GM23338 (cell line): ENCODE results near the gene CDKAL1. TPM values are rescaled to one million over a fixed set of nuclear protein-coding genes. Genes with fewer than 3 reads are reported as not detected.

Experiments used
- ATAC-seq: fragments of 200-7000 bp; cut with Tn5 transposase; 3 replicates; pipeline ENCODE4 v1.9.1; 2020
- DNase-seq: peaks from one replicate; pipeline ENCODE4 v3.0.0-alpha.2; 2015; ENCODE audit warnings: low spot score
- H2AFZ ChIP-seq: fragments of 200-600 bp; sonication (generic); 2 replicates; pipeline ENCODE4 v1.8.0; 2016; ENCODE audit warnings: antibody characterized with exemption, mild to moderate bottlenecking, moderate library complexity
- H3F3A ChIP-seq: fragments of 200-600 bp; sonication (generic); replicated peaks from 2 replicates; pipeline ENCODE4 v1.8.0; 2017; ENCODE audit warnings: antibody characterized with exemption, mixed run types, low read depth
- H3K27ac ChIP-seq: fragments of 200-600 bp; sonication (generic); 2 replicates; pipeline ENCODE4 v1.6.1; 2016; ENCODE audit warnings: low read depth
- H3K27me3 ChIP-seq: fragments of 200-600 bp; sonication (generic); 2 replicates; pipeline ENCODE4 v1.8.0; 2016; ENCODE audit warnings: mild to moderate bottlenecking, mixed run types, moderate library complexity; ENCODE audit not compliant: insufficient read depth
- H3K36me3 ChIP-seq: fragments of 200-600 bp; sonication (generic); 2 replicates; pipeline ENCODE4 v1.8.0; 2016; ENCODE audit warnings: mild to moderate bottlenecking; ENCODE audit not compliant: insufficient read depth
- H3K4me1 ChIP-seq: fragments of 200-600 bp; sonication (generic); 2 replicates; pipeline ENCODE4 v1.8.0; 2016; ENCODE audit warnings: mild to moderate bottlenecking, moderate library complexity; ENCODE audit not compliant: insufficient read depth
- H3K4me2 ChIP-seq: fragments of 200-600 bp; sonication (generic); 2 replicates; pipeline ENCODE4 v1.7.1; 2017; ENCODE audit warnings: mixed run types
- H3K4me3 ChIP-seq: fragments of 200-600 bp; sonication (generic); 2 replicates; pipeline ENCODE4 v1.6.1; 2016; ENCODE audit warnings: mixed run types
- H3K79me2 ChIP-seq: fragments of 200-600 bp; sonication (generic); replicated peaks from 2 replicates; pipeline ENCODE4 v1.8.0; 2017; ENCODE audit warnings: mild to moderate bottlenecking; ENCODE audit not compliant: insufficient read depth
- H3K9me2 ChIP-seq: fragments of 200-600 bp; sonication (generic); 2 replicates; pipeline ENCODE4 v1.8.0; 2017; ENCODE audit not compliant: insufficient read depth
- H4K20me1 ChIP-seq: fragments of 200-600 bp; sonication (generic); replicated peaks from 2 replicates; pipeline ENCODE4 v1.8.0; 2017; ENCODE audit warnings: mild to moderate bottlenecking; ENCODE audit not compliant: insufficient read depth
- H3K27ac Mint-ChIP-seq: 2 replicates; pipeline ENCODE4 v1.8.0; 2020; ENCODE audit warnings: inconsistent platforms, mild to moderate bottlenecking, moderate library complexity, mixed read lengths
- H3K27me3 Mint-ChIP-seq: 3 replicates; pipeline ENCODE4 v1.8.0; 2022; ENCODE audit warnings: low read depth, mild to moderate bottlenecking, moderate library complexity, mixed read lengths, inconsistent platforms; ENCODE audit not compliant: insufficient read depth, poor library complexity
- H3K36me3 Mint-ChIP-seq: 3 replicates; pipeline ENCODE4 v1.8.0; 2021; ENCODE audit warnings: low read depth, mild to moderate bottlenecking, inconsistent platforms, moderate library complexity, mixed read lengths
- H3K4me1 Mint-ChIP-seq: 3 replicates; pipeline ENCODE4 v1.8.0; 2020; ENCODE audit warnings: mild to moderate bottlenecking, inconsistent platforms, mixed read lengths
- H3K4me3 Mint-ChIP-seq: 3 replicates; pipeline ENCODE4 v1.8.0; 2021; ENCODE audit warnings: moderate library complexity, mild to moderate bottlenecking, inconsistent platforms, mixed read lengths
- H3K9me3 Mint-ChIP-seq: 3 replicates; pipeline ENCODE4 v1.8.0; 2020; ENCODE audit warnings: moderate library complexity, mild to moderate bottlenecking, inconsistent platforms, mixed read lengths
- CREB1 ChIP-seq: fragments of 250-450 bp; sonication (Bioruptor Pico); IDR thresholded peaks from 2 replicates; pipeline ENCODE4 v1.5.0; 2020; ENCODE audit warnings: low read depth, mild to moderate bottlenecking, moderate library complexity
- ETS1 ChIP-seq: IDR thresholded peaks from 2 replicates; pipeline ENCODE4 v1.6.1; 2016; ENCODE audit warnings: antibody characterized with exemption
- EZH2 ChIP-seq: fragments of 200-600 bp; sonication (generic); IDR thresholded peaks from one replicate; pipeline ENCODE4 v1.8.0; 2017; ENCODE audit warnings: antibody characterized with exemption, mild to moderate bottlenecking, low read depth; ENCODE audit not compliant: unreplicated experiment
- JUNB ChIP-seq: IDR thresholded peaks from one replicate; pipeline ENCODE4 v1.6.1; 2016; ENCODE audit warnings: antibody characterized with exemption; ENCODE audit not compliant: unreplicated experiment
- POLR2AphosphoS5 ChIP-seq: IDR thresholded peaks from 2 replicates; pipeline ENCODE4 v1.6.1; 2016; ENCODE audit warnings: antibody characterized with exemption, low read depth
- REST ChIP-seq: IDR thresholded peaks from one replicate; pipeline ENCODE4 v1.6.1; 2018; ENCODE audit warnings: antibody characterized with exemption; ENCODE audit not compliant: unreplicated experiment
- STAT1 ChIP-seq: IDR thresholded peaks from one replicate; pipeline ENCODE4 v1.6.1; 2016; ENCODE audit warnings: antibody characterized with exemption; ENCODE audit not compliant: unreplicated experiment
- ZNF114 ChIP-seq: fragments of 250-450 bp; sonication (Bioruptor Pico); IDR thresholded peaks from 2 replicates; pipeline ENCODE4 v1.5.0; 2020; ENCODE audit warnings: mild to moderate bottlenecking, moderate library complexity
- polyA plus RNA-seq: library from polyadenylated mRNA; unstranded; fragments of >200 nt; fragmentation: Nextera tagmentation; extraction: Ambion mirVana; gene quantifications from 2 replicates; pipeline ENCODE4 v1.2.1, GENCODE V29; 2016
- total RNA-seq: library from RNA; depleted of rRNA; stranded (reverse); fragments of >200 nt; shearing (Covaris generic); gene quantifications from 2 replicates; pipeline ENCODE4 v1.2.3, GENCODE V29; 2014
- TF ChIP-seq, protein P1 (sequence below), 2 experiments: fragments of 200-600 bp in 1 of 2; sonication (generic) in 1 of 2; conservative IDR thresholded peaks; 2 replicates each; pipeline versions ENCODE4 v1.5.1 to v1.6.1; 2016 to 2017; ENCODE audit warnings: antibody characterized with exemption in 2 of 2, low read depth in 2 of 2, mild to moderate bottlenecking in 2 of 2, moderate library complexity in 1 of 2

Gene CDKAL1
- total and polyA plus RNA-seq, 2 experiments from 2014 or later: 17.8 to 35.0 TPM

- TF ChIP-seq REST (no peak), CREB1 (CRISPR knock-in tag) (no peak), JUNB (no peak), POLR2AphosphoS5 (no peak), ETS1 (no peak)
- TF ChIP-seq, protein P1, sequence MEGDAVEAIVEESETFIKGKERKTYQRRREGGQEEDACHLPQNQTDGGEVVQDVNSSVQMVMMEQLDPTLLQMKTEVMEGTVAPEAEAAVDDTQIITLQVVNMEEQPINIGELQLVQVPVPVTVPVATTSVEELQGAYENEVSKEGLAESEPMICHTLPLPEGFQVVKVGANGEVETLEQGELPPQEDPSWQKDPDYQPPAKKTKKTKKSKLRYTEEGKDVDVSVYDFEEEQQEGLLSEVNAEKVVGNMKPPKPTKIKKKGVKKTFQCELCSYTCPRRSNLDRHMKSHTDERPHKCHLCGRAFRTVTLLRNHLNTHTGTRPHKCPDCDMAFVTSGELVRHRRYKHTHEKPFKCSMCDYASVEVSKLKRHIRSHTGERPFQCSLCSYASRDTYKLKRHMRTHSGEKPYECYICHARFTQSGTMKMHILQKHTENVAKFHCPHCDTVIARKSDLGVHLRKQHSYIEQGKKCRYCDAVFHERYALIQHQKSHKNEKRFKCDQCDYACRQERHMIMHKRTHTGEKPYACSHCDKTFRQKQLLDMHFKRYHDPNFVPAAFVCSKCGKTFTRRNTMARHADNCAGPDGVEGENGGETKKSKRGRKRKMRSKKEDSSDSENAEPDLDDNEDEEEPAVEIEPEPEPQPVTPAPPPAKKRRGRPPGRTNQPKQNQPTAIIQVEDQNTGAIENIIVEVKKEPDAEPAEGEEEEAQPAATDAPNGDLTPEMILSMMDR (conservative IDR thresholded peaks at IDR 0.05; ENCODE audit: low read depth in 2 of 2): no peak
Observed at GRCh38 chr6:20539387-20539786, 5.1 kb downstream of the CDKAL1 start (continued).

DNA sequence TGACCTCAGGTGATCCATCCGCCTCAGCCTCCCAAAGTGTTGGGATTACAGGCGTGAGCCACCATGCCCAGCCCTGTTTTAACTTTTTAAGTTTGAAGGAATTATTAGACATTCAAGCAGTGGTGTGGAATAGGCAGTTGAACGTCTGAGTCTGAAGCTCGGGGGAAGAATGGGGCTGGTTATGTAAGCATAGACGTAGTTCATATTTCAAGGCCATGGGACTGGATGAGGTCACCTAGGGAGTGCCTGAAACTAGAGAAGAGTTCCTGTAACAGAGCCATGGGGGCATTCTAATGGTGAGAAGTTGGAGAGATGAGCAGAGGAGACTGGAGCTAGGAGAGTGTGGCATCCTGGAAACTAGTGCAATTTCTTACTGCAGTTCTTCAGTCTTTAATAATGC, 6.4 kb downstream of the CDKAL1 start:
- Histone ChIP-seq H3K27ac (no peak overlapping the region), H3K4me1 (no peaks in the 10 kb centered on the region; the same call in 1 of the 2 replicates), H2AFZ (no peak overlapping the region), H3K4me3 (no peak overlapping the region), H3F3A (no peaks in the 10 kb centered on the region), H3K9me2 (no peaks in the 10 kb centered on the region), H3K27me3 (no peaks in the 10 kb centered on the region), H4K20me1 (peaks cover 12% of the 10 kb centered on the region), H3K36me3 (no peaks in the 10 kb centered on the region), H3K4me2 (no peak overlapping the region), H3K79me2 (peaks cover 82% of the 10 kb centered on the region)
- Mint-ChIP-seq H3K27me3 (peaks cover 2% of the 10 kb centered on the region), H3K27ac (no peak overlapping the region; the same call in 1 of the 2 replicates), H3K4me1 (peaks cover 1% of the 10 kb centered on the region; the same call in 2 of the 3 replicates), H3K36me3 (peaks cover 21% of the 10 kb centered on the region; the same call in 2 of the 3 replicates), H3K9me3 (no peaks in the 10 kb centered on the region), H3K4me3 (no peak overlapping the region)
- TF ChIP-seq REST (no peak), STAT1 (no peak), EZH2 (no peak), ZNF114 (no peak)
- no peak for ATAC-seq
- no peak for DNase-seq
